CD4-positive, alpha-beta T cell (primary cell): ENCODE results near the gene CYBRD1. TPM values are rescaled to one million over a fixed set of nuclear protein-coding genes. Genes with fewer than 3 reads are reported as not detected.
A peak's percentile ranks its signal among the peaks of the same experiment; 100 is the strongest.

Experiments
- ATAC-seq: fragments of 200-7000 bp; cut with Tn5 transposase; one replicate; pipeline ENCODE4 v1.10.0; 2022; ENCODE audit warnings: mild to moderate bottlenecking; ENCODE audit not compliant: poor library complexity
- CTCF ChIA-PET: fragments of 350-600 bp; sonication (Branson Sonifier 250); formaldehyde crosslinking; loops from one replicate; lab custom pipeline; 2021; ENCODE audit warnings: antibody characterized with exemption, inconsistent platforms; lab: Charles Lee
- POLR2A ChIA-PET: fragments of 350-600 bp; sonication (Branson Sonifier 250); formaldehyde crosslinking; loops from one replicate; lab custom pipeline; 2021; ENCODE audit warnings: antibody characterized with exemption, inconsistent platforms; lab: Charles Lee
- DNase-seq, 14 experiments: peaks; one replicate each; pipeline ENCODE4 v3.0.0-alpha.2; 2013 to 2020; ENCODE audit warnings: mixed read lengths in 2 of 14
- H3K27ac ChIP-seq, 2 donors: one replicate each; pipeline versions ENCODE4 v1.5.1 to v1.7.0; 2013; ENCODE audit warnings: low read length in 2 of 2, low read depth in 1 of 2, mild to moderate bottlenecking in 1 of 2
- H3K27me3 ChIP-seq, 2 experiments: 1 replicate in 1 of 2; 2 replicates in 1 of 2; pipeline versions ENCODE4 v1.6.1 to v1.7.0; 2013; ENCODE audit warnings: low read length in 2 of 2, control low read depth in 1 of 2, mild to moderate bottlenecking in 1 of 2, moderate library complexity in 1 of 2; ENCODE audit not compliant: insufficient read depth in 2 of 2, control insufficient read depth in 1 of 2
- H3K36me3 ChIP-seq: one replicate; pipeline ENCODE4 v1.6.1; 2013; ENCODE audit warnings: low read length, control low read depth; ENCODE audit not compliant: insufficient read depth
- H3K4me1 ChIP-seq: one replicate; pipeline ENCODE4 v1.6.1; 2013; ENCODE audit warnings: low read length, control low read depth; ENCODE audit not compliant: insufficient read depth
- H3K4me3 ChIP-seq: one replicate; pipeline ENCODE4 v1.5.1; 2013; ENCODE audit warnings: mild to moderate bottlenecking, low read length, moderate library complexity
- H3K9me3 ChIP-seq, 2 experiments: 1 replicate in 1 of 2; 2 replicates in 1 of 2; pipeline versions ENCODE4 v1.6.1 to v1.7.0; 2013; ENCODE audit warnings: low read length in 2 of 2, mild to moderate bottlenecking in 2 of 2, control low read depth in 1 of 2, moderate library complexity in 1 of 2; ENCODE audit not compliant: control insufficient read depth in 1 of 2, insufficient read depth in 1 of 2
- H3K27ac Mint-ChIP-seq: one replicate; pipeline ENCODE4 v1.8.0; 2020; ENCODE audit warnings: mixed read lengths
- H3K27me3 Mint-ChIP-seq: one replicate; pipeline ENCODE4 v1.8.0; 2021; ENCODE audit warnings: mixed read lengths
- H3K36me3 Mint-ChIP-seq: one replicate; pipeline ENCODE4 v1.8.0; 2021; ENCODE audit warnings: low read depth, mixed read lengths
- H3K4me1 Mint-ChIP-seq: one replicate; pipeline ENCODE4 v1.8.0; 2021; ENCODE audit warnings: low read depth, mixed read lengths
- H3K4me3 Mint-ChIP-seq: one replicate; pipeline ENCODE4 v1.8.0; 2020; ENCODE audit warnings: mild to moderate bottlenecking, mixed read lengths
- H3K9me3 Mint-ChIP-seq: one replicate; pipeline ENCODE4 v1.8.0; 2020; ENCODE audit warnings: mixed read lengths
- intact Hi-C, 2 experiments: fragments of 100-400 bp; cut with DNase I in 1 of 2; cut with micrococcal nuclease in 1 of 2; formaldehyde crosslinking; loops; one replicate each; pipeline versions ENCODE4 v1.15.1 to v1.9.0; 2023 to 2025; cut with DNase I, micrococcal nuclease
- total RNA-seq, 174 experiments: library from RNA in 2 of 174; stranded (reverse) in 2 of 174; gene quantifications; one replicate each; pipeline ENCODE4 v1.2.3 and lab custom pipeline; 2021 to 2026
- TF ChIP-seq, protein P1 (sequence below): fragments of 200-600 bp; IDR thresholded peaks from one replicate; pipeline ENCODE4 v1.8.0; 2022; ENCODE audit warnings: antibody characterized with exemption, mild to moderate bottlenecking

Gene CYBRD1
- total RNA-seq, 2 experiments from 2014 or later, result 0.27 to 0.45 TPM

- peaks cover 6% of the 10 kb centered on the region for H3K4me1 Mint-ChIP-seq
- H3K27ac Mint-ChIP-seq, result no peak overlapping the region
- TF ChIP-seq, protein P1, sequence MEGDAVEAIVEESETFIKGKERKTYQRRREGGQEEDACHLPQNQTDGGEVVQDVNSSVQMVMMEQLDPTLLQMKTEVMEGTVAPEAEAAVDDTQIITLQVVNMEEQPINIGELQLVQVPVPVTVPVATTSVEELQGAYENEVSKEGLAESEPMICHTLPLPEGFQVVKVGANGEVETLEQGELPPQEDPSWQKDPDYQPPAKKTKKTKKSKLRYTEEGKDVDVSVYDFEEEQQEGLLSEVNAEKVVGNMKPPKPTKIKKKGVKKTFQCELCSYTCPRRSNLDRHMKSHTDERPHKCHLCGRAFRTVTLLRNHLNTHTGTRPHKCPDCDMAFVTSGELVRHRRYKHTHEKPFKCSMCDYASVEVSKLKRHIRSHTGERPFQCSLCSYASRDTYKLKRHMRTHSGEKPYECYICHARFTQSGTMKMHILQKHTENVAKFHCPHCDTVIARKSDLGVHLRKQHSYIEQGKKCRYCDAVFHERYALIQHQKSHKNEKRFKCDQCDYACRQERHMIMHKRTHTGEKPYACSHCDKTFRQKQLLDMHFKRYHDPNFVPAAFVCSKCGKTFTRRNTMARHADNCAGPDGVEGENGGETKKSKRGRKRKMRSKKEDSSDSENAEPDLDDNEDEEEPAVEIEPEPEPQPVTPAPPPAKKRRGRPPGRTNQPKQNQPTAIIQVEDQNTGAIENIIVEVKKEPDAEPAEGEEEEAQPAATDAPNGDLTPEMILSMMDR, result no peak
- peaks cover 8% of the 10 kb centered on the region for H3K27me3 Mint-ChIP-seq
- Histone ChIP-seq H3K27me3 (peaks cover 0 to 3% of the 10 kb centered on the region in 2 experiments), H3K4me1 (no peaks in the 10 kb centered on the region), H3K4me3 (no peak overlapping the region), H3K36me3 (no peaks in the 10 kb centered on the region), H3K27ac (no peak overlapping the region), H3K9me3 (no peaks in the 10 kb centered on the region)
- POLR2A ChIA-PET, result no interaction called here
- intact Hi-C loops, result loop anchor here in 1 of 2 experiments (5.0 kb wide), 2 partner anchors 511 to 871 kb away; no protein-coding TSS in a partner anchor
- H3K36me3 Mint-ChIP-seq, result no peaks in the 10 kb centered on the region
- CTCF ChIA-PET, result no interaction called here
- ATAC-seq (no peak), DNase-seq (no peak)
- H3K4me3 Mint-ChIP-seq, result no peak overlapping the region
- no peaks in the 10 kb centered on the region for H3K9me3 Mint-ChIP-seq
Measured at GRCh38 chr2:171595896-171596295, 73.6 kb downstream of the CYBRD1 start.

GRCh38 chr2:171598713-171599319 lies 76.5 kb downstream of the CYBRD1 start:
- TF ChIP-seq, protein P1, result peak; percentile 92
- H3K27me3 Mint-ChIP-seq, result no peaks in the 10 kb centered on the region
- CTCF ChIA-PET, result interaction anchor here (1.0 to 1.3 kb wide), 4 partner anchors 9 to 1112 kb away, joined by 3 to 4 read pairs (median 4); no protein-coding TSS in a partner anchor
- H3K4me3 Mint-ChIP-seq, result no peak overlapping the region
- POLR2A ChIA-PET, result no interaction called here
- ATAC-seq (peak; percentile 92), DNase-seq (peak in 12 of 14 experiments; percentile 1 to 75 (median 28))
- no peak overlapping the region for H3K27ac Mint-ChIP-seq
- H3K9me3 Mint-ChIP-seq, result no peaks in the 10 kb centered on the region
- H3K4me1 Mint-ChIP-seq, result peaks cover 6% of the 10 kb centered on the region
- no peaks in the 10 kb centered on the region for H3K4me1 ChIP-seq
- intact Hi-C loops, result loop anchor here (2.0 to 5.0 kb wide), 3 partner anchors 508 to 886 kb away; no protein-coding TSS in a partner anchor
- H3K36me3 Mint-ChIP-seq, result no peaks in the 10 kb centered on the region
- H3K27ac ChIP-seq, result no peak overlapping the region
- H3K4me3 ChIP-seq, result no peak overlapping the region
- no peaks in the 10 kb centered on the region for H3K9me3 ChIP-seq
- no peaks in the 10 kb centered on the region for H3K36me3 ChIP-seq
- no peaks in the 10 kb centered on the region for H3K27me3 ChIP-seq

DNA sequence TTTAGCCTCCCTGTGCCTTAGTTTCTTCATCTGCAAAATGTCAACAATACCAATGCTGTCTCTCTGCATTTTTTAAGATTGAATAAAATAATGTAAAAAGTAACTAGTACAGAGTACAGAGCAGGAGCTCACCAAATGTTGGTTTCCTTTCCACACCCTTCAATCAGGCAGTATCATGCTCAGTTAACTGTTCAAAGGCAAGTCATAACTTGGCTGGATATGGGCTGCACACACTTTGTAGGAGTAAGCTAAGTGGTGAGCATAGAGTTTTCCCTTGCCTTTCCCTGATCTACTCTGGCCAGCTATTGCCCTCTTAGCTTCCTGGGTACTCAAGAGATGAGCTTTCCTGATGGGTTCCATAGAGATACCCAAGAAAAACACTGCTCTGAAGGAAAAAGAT lies 77.9 kb downstream of the CYBRD1 start:
- Mint-ChIP-seq H3K36me3 (no peaks in the 10 kb centered on the region), H3K4me3 (no peak overlapping the region), H3K27ac (no peak overlapping the region), H3K27me3 (no peaks in the 10 kb centered on the region), H3K9me3 (no peaks in the 10 kb centered on the region), H3K4me1 (peaks cover 6% of the 10 kb centered on the region)
- DNase-seq, result no peak
- ChIA-PET POLR2A (no interaction called here), CTCF (no interaction called here)
- Histone ChIP-seq H3K27me3 (no peaks in the 10 kb centered on the region), H3K4me1 (no peaks in the 10 kb centered on the region), H3K9me3 (no peaks in the 10 kb centered on the region), H3K27ac (no peak overlapping the region), H3K36me3 (no peaks in the 10 kb centered on the region), H3K4me3 (no peak overlapping the region)
- TF ChIP-seq, protein P1, result no peak
- ATAC-seq, result no peak
- intact Hi-C loops, result loop anchor here in 1 of 2 experiments (2.0 to 5.0 kb wide), 2 partner anchors 882 to 1111 kb away; no protein-coding TSS in a partner anchor
